HCT116 (cell line): ENCODE results near the gene PCDHGC5. TPM values are rescaled to one million over a fixed set of nuclear protein-coding genes. Genes with fewer than 3 reads are reported as not detected.

Source experiments
- ATAC-seq: fragments of 200-7000 bp; cut with Tn5 transposase; 2 replicates; pipeline ENCODE4 v1.9.1; 2020; ENCODE audit warnings: mild to moderate bottlenecking, moderate library complexity
- BruUV-seq: library from RNA; stranded (reverse); fragments of 400-500 nt; replicated peaks from 2 replicates; lab custom pipeline; 2021; lab: Mats Ljungman, UMichigan
- CTCF ChIA-PET: fragments of 300-600 bp; sonication (Branson Sonifier 250); formaldehyde crosslinking; loops from one replicate; lab custom pipeline; 2021; ENCODE audit warnings: antibody characterized with exemption; lab: Charles Lee
- POLR2A ChIA-PET: fragments of 300-600, 350-600 bp; sonication (Branson Sonifier 250); formaldehyde crosslinking; loops from one replicate; lab custom pipeline; 2021; ENCODE audit warnings: antibody characterized with exemption; lab: Charles Lee
- RAD21 ChIA-PET, 2 experiments: fragments of 300-600 bp; sonication (Branson Sonifier 250); formaldehyde crosslinking; loops; one replicate each; lab custom pipeline; 2023; ENCODE audit warnings: low total read pairs in 2 of 2; ENCODE audit not compliant: uncharacterized antibody in 2 of 2, unreplicated experiment in 2 of 2, low non-redundant PET in 1 of 2; lab: Charles Lee
- DNase-seq: peaks from one replicate; pipeline ENCODE4 v3.0.0-alpha.2; 2010; ENCODE audit warnings: low read depth, low spot score
- H2AFZ ChIP-seq: fragments of 200-600 bp; shearing (Covaris generic), sonication (generic); 2 replicates; pipeline ENCODE4 v1.6.1; 2017; ENCODE audit warnings: low read depth, mixed run types, mixed read lengths, antibody characterized with exemption, low read length; ENCODE audit not compliant: poor library complexity, severe bottlenecking
- H3K27ac ChIP-seq: 2 replicates; pipeline ENCODE4 v1.5.1; 2012; ENCODE audit warnings: low read depth, low read length
- H3K27me3 ChIP-seq: fragments of 200-600 bp; sonication (generic); 2 replicates; pipeline ENCODE4 v1.6.1; 2016; ENCODE audit warnings: mixed run types, low read length, mixed read lengths; ENCODE audit not compliant: insufficient read depth
- H3K36me3 ChIP-seq, 2 experiments: fragments of 200-500 bp in 1 of 2; fragments of 200-600 bp in 1 of 2; sonication (Bioruptor generic) in 1 of 2; sonication (generic) in 1 of 2; 2 replicates each; pipeline versions ENCODE4 v1.5.1 to v1.6.1; 2014 to 2016; ENCODE audit warnings: low read length in 2 of 2, inconsistent platforms in 1 of 2, mixed read lengths in 1 of 2, mixed run types in 1 of 2; ENCODE audit not compliant: insufficient read depth in 2 of 2, control insufficient read depth in 1 of 2
- H3K4me1 ChIP-seq, 2 experiments: fragments of 200-600 bp in 1 of 2; sonication (generic) in 1 of 2; 2 replicates each; pipeline versions ENCODE4 v1.5.1 to v1.6.1; 2012 to 2017; ENCODE audit warnings: low read length in 2 of 2, inconsistent platforms in 1 of 2, mild to moderate bottlenecking in 1 of 2, mixed read lengths in 1 of 2, mixed run types in 1 of 2, moderate library complexity in 1 of 2; ENCODE audit not compliant: insufficient read depth in 2 of 2, control insufficient read depth in 1 of 2
- H3K4me2 ChIP-seq: fragments of 200-600 bp; sonication (generic); 2 replicates; pipeline ENCODE4 v1.6.1; 2017; ENCODE audit warnings: mixed run types, low read length, mixed read lengths
- H3K4me3 ChIP-seq, 2 experiments: fragments of 200-600 bp in 1 of 2; sonication (generic) in 1 of 2; replicated peaks in 1 of 2; 2 replicates each; pipeline ENCODE4 v1.5.1; 2011 to 2016; ENCODE audit warnings: low read length in 2 of 2, control low read depth in 1 of 2, low read depth in 1 of 2, mild to moderate bottlenecking in 1 of 2, mixed read lengths in 1 of 2, mixed run types in 1 of 2
- H3K79me2 ChIP-seq: fragments of 200-600 bp; sonication (generic); 2 replicates; pipeline ENCODE4 v1.6.1; 2017; ENCODE audit warnings: mild to moderate bottlenecking, mixed run types, low read length, moderate library complexity, mixed read lengths; ENCODE audit not compliant: insufficient read depth
- H3K9ac ChIP-seq: fragments of 200-600 bp; sonication (generic); 2 replicates; pipeline ENCODE4 v1.6.1; 2016; ENCODE audit warnings: low read length, mixed read lengths
- H3K9me2 ChIP-seq: fragments of 200-600 bp; sonication (generic), shearing (Covaris generic); 2 replicates; pipeline ENCODE4 v1.6.1; 2017; ENCODE audit warnings: mixed run types, mild to moderate bottlenecking, moderate library complexity; ENCODE audit not compliant: insufficient read depth
- H3K9me3 ChIP-seq, 2 experiments: fragments of 200-500 bp in 1 of 2; fragments of 200-600 bp in 1 of 2; sonication (Bioruptor generic) in 1 of 2; sonication (generic) in 1 of 2; 2 replicates each; pipeline ENCODE4 v1.6.1; 2014 to 2017; ENCODE audit warnings: low read length in 2 of 2, mixed read lengths in 2 of 2, inconsistent platforms in 1 of 2, low read depth in 1 of 2, mild to moderate bottlenecking in 1 of 2, mixed run types in 1 of 2, moderate library complexity in 1 of 2; ENCODE audit not compliant: control insufficient read depth in 1 of 2, insufficient read depth in 1 of 2
- H4K20me1 ChIP-seq: fragments of 200-600 bp; sonication (generic), shearing (Covaris generic); 2 replicates; pipeline ENCODE4 v1.6.1; 2017; ENCODE audit warnings: mixed run types, mild to moderate bottlenecking, moderate library complexity; ENCODE audit not compliant: insufficient read depth
- CEBPB ChIP-seq: IDR thresholded peaks from 2 replicates; pipeline ENCODE4 v1.6.1; 2012; ENCODE audit warnings: low read depth
- ELF1 ChIP-seq: IDR thresholded peaks from 2 replicates; pipeline ENCODE4 v1.6.1; 2012; ENCODE audit warnings: low read depth, borderline replicate concordance
- EZH2 ChIP-seq: fragments of 200-600 bp; sonication (generic); IDR thresholded peaks from 2 replicates; pipeline ENCODE4 v1.6.1; 2017; ENCODE audit warnings: antibody characterized with exemption, mixed run types
- EZH2phosphoT487 ChIP-seq: fragments of 200-600 bp; IDR thresholded peaks from 2 replicates; pipeline ENCODE4 v1.6.1; 2018; ENCODE audit warnings: antibody characterized with exemption, borderline replicate concordance
- FOSL1 ChIP-seq: IDR thresholded peaks from 2 replicates; pipeline ENCODE4 v1.6.1; 2012; ENCODE audit warnings: low read depth
- JUND ChIP-seq: IDR thresholded peaks from 2 replicates; pipeline ENCODE4 v1.6.1; 2012
- ZNF274 ChIP-seq: fragments of 200-500 bp; sonication (Bioruptor generic); IDR thresholded peaks from 2 replicates; pipeline ENCODE4 v1.6.1; 2014; ENCODE audit warnings: mild to moderate bottlenecking, low read depth, low read length, inconsistent platforms
- intact Hi-C: fragments of 100-400 bp; cut with micrococcal nuclease; formaldehyde crosslinking; loops from 2 replicates; pipeline ENCODE4 v1.10.0; 2022
- total RNA-seq: library from RNA; stranded (reverse); gene quantifications from one replicate; pipeline ENCODE4 v1.2.1, GENCODE V29; 2021; ENCODE audit not compliant: unreplicated experiment
- TF ChIP-seq, protein P1 (sequence below): IDR thresholded peaks from 2 replicates; pipeline ENCODE4 v1.6.1; 2012; ENCODE audit warnings: low read depth

Gene PCDHGC5
- total RNA-seq, 1 experiment from 2014 or later = not detected

DNA sequence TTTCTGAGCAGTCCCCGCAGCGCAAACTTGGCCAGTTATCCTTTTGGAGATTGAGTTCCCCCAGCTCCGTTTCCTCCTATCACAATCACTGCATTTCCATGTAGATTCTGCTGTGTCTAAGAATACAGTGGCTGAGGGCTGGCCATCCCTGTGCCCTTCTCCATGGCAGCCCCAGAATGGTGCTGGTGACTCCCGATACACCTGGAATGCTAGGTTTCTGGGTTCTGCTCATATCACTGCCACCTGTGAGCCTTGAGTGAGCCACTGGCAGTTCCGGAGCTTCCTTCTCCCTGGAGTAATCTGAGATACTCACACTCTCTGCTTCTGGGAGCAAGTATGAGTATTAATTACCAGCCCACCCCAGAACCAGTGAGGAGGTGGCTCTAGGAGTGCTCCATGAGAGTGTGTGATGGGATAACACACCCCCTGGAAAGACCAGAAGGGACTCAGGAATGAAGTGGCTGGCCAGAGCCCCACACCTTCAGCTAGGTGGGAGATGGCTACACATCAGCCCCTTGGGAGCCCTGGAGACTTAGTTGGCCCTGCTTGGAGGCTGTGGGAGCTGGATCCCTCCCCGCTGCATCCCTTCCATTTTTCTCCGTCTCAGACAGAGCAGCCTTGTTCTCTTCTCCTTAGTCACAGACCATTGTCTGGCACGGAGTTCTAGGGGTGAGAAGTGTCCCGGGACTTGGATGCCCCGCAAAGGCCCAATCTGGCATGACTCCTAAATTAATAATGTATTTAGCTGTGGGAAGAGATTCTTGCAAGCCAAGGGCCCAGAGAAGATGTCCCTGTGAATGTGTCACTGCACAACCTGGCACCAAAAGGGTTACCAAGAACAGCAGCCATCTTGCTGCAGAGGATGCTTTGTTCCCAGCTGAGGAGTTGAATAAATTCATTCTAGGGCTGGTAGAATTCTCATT, 4.9 kb downstream of the PCDHGC5 start:
- Histone ChIP-seq H3K4me1 (no peaks in the 10 kb centered on the region), H3K9me3 (no peaks in the 10 kb centered on the region), H2AFZ (no peak overlapping the region), H3K36me3 (no peaks in the 10 kb centered on the region), H3K4me2 (no peak overlapping the region), H3K9ac (no peak overlapping the region), H3K79me2 (no peaks in the 10 kb centered on the region), H3K27ac (no peak overlapping the region), H3K27me3 (no peaks in the 10 kb centered on the region), H4K20me1 (no peaks in the 10 kb centered on the region), H3K4me3 (no peak overlapping the region), H3K9me2 (no peaks in the 10 kb centered on the region)
- no peak for DNase-seq
- BruUV-seq = no TSS peak
- RAD21 ChIA-PET = no interaction called here
- POLR2A ChIA-PET = no interaction called here
- TF ChIP-seq ELF1 (no peak), ZNF274 (no peak), EZH2 (no peak), JUND (no peak), EZH2phosphoT487 (no peak), CEBPB (no peak), FOSL1 (no peak)
- TF ChIP-seq, protein P1, sequence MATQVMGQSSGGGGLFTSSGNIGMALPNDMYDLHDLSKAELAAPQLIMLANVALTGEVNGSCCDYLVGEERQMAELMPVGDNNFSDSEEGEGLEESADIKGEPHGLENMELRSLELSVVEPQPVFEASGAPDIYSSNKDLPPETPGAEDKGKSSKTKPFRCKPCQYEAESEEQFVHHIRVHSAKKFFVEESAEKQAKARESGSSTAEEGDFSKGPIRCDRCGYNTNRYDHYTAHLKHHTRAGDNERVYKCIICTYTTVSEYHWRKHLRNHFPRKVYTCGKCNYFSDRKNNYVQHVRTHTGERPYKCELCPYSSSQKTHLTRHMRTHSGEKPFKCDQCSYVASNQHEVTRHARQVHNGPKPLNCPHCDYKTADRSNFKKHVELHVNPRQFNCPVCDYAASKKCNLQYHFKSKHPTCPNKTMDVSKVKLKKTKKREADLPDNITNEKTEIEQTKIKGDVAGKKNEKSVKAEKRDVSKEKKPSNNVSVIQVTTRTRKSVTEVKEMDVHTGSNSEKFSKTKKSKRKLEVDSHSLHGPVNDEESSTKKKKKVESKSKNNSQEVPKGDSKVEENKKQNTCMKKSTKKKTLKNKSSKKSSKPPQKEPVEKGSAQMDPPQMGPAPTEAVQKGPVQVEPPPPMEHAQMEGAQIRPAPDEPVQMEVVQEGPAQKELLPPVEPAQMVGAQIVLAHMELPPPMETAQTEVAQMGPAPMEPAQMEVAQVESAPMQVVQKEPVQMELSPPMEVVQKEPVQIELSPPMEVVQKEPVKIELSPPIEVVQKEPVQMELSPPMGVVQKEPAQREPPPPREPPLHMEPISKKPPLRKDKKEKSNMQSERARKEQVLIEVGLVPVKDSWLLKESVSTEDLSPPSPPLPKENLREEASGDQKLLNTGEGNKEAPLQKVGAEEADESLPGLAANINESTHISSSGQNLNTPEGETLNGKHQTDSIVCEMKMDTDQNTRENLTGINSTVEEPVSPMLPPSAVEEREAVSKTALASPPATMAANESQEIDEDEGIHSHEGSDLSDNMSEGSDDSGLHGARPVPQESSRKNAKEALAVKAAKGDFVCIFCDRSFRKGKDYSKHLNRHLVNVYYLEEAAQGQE = no peak
- CTCF ChIA-PET = no interaction called here
- ATAC-seq = no peak
- intact Hi-C loops = no loop called here
